GM12874 (cell line): Measurements from ENCODE around the gene GRID2.

ENCODE experiments used
- CTCF ChIP-seq: IDR thresholded peaks from 2 replicates; pipeline ENCODE4 v1.5.1; 2011; ENCODE audit warnings: low read depth, mild to moderate bottlenecking, control low read depth, low read length, moderate library complexity; ENCODE audit not compliant: insufficient read depth

Gene GRID2

DNA sequence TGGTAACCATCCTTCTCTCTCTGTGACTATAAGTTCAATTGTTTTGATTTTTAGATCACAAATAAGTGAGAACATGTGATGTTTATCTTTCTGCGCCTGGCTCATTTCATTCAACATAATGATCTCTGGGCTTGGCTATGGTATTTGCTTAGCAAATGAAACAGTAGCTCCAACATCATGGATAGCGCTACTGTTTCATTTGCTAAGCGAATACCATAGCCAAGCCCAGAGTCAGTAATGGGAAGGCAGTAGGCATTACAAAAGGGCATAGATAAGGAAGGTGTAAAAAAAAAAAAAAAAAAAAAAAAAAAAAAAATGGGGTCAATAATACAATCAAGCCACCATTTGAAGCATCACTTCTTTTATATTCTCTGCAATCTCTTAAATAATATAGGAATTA lies 1055.8 kb downstream of the GRID2 start:
- TF ChIP-seq CTCF, result no peak

- TF ChIP-seq CTCF, result peak; percentile 29; the same call in 1 of the 2 replicates
Observed at GRCh38 chr4:93368968-93369367, 1065.2 kb downstream of the GRID2 start.

GRCh38 chr4:93370256-93370655 lies 1066.5 kb downstream of the GRID2 start:
- no peak for TF ChIP-seq CTCF

- TF ChIP-seq CTCF, result no peak
Observed at GRCh38 chr4:93373893-93374860, 1070.4 kb downstream of the GRID2 start.

DNA sequence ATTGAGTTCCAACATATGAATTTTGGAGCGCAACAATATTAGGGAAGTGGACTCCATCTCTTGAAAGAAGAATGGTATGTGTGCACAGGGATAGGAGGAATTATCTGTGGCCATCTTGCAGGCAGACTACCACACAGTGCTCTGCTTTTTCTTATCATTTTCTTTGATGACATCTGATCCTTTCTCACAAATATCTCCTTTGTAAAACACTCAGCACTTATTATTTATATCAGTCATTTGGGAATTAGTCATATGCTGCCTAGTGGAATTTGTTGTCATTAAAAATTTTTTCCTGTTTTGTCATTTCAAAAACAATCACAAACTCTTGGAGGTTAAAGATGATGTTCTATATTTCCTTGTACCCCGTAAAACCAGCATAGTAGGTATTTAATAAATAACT lies 1080.5 kb downstream of the GRID2 start:
- TF ChIP-seq CTCF, result no peak

DNA sequence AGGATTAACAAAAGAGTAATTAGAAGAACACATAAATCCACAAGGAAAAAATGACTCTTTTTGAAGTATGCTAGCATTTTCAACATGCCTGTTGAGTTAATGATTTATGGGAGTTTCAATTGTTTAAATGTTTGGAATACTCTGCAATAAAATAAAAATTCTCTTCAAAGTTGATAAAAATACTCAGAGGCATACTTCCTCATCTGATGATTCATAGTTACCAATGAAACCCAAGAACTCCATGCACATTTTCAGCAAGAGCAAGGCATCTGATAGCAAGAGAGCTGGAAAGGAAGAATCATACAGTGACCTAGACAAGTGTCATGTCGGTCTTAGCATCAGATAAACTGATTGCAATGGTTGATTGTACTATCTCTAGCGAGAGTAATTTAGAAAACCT lies 1081.1 kb downstream of the GRID2 start:
- no peak for TF ChIP-seq CTCF

- no peak for TF ChIP-seq CTCF
Observed at GRCh38 chr4:93394545-93395081, 1090.8 kb downstream of the GRID2 start.
